Skin of body (tissue), 2 donors: Measurements from ENCODE around the gene NECAB3. TPM values are rescaled to one million over a fixed set of nuclear protein-coding genes. Genes with fewer than 3 reads are reported as not detected.

Source experiments
- DNase-seq: peaks from one replicate; lab custom pipeline; 2025; lab: John Stamatoyannopoulos, UW
- total RNA-seq: library from RNA; depleted of rRNA; stranded (reverse); fragments of >200 nt; gene quantifications from one replicate; pipeline ENCODE4 v1.2.3, GENCODE V29; 2014

The NECAB3 gene
- total RNA-seq, 1 donor from 2014 or later: 20.5 TPM

DNA sequence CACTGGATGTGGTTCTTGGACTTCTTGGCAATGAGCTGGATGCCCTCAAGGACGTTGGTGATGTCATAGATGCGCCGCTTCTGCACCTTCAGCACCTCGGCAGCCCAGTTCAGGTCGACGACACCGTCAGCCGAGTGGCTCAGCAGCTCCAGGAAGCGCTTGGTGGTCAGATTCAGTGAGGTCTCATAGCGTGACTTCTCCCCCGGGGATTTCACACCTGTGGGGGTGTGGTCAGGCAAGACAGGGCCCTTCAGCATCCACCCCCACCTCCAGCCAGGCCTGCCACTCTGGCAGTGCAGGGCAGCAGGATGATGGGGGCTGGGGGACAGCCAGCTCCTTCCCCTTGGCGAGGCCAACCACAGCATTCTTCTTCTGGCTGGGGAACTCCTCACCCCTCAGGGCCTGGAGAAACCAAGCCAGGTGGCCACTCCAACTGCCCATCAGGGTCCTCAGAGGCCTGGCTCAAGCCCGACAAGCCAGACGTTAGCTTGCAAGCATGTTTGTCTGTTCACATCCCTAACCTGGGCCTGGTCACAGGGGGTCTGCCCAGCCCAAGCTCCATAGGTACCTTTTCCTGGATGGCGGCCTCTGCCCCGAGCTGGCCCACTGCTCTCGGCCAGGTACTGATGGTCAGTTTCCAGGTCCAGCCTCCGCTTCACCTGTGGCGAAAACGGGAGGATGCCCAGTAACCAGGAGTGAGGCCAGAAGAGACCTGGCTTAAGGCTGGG lies 5.7 kb upstream of the NECAB3 start:
- DNase-seq: no peak

DNA sequence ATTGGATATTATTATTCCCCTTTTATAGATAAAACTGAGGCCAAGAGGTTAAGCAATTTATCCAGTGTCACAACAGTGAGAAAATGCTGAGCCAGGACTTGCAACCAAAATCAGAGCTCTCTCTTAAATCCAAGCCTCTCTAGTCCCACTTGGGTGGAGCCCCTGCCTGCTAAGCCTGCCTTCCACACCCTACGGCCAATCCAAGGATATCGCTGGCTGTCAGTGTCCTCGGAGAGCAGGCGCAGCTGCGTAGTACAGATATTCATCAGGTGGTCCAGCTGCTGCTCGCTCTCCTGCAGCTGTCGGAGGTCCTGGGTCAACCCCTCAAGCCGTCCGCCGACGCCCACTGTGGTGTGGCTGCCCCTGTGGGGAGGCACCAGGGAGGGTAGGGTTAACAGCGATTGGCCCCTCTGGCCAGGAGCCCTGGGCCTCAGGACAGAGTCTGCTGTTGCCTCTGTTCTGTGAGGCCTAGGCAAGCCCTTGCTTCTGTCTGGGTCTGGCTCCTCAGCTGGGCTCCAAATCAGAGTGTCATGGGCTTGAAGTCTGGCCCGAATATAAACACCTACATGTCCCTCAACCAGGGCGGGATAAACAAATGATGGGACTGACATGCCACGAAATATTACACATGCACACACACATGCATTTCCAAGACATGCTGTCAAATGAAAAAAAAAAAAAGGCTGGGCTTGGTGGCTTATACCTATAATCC lies 3.9 kb upstream of the NECAB3 start:
- DNase-seq: peak; percentile 19

DNA sequence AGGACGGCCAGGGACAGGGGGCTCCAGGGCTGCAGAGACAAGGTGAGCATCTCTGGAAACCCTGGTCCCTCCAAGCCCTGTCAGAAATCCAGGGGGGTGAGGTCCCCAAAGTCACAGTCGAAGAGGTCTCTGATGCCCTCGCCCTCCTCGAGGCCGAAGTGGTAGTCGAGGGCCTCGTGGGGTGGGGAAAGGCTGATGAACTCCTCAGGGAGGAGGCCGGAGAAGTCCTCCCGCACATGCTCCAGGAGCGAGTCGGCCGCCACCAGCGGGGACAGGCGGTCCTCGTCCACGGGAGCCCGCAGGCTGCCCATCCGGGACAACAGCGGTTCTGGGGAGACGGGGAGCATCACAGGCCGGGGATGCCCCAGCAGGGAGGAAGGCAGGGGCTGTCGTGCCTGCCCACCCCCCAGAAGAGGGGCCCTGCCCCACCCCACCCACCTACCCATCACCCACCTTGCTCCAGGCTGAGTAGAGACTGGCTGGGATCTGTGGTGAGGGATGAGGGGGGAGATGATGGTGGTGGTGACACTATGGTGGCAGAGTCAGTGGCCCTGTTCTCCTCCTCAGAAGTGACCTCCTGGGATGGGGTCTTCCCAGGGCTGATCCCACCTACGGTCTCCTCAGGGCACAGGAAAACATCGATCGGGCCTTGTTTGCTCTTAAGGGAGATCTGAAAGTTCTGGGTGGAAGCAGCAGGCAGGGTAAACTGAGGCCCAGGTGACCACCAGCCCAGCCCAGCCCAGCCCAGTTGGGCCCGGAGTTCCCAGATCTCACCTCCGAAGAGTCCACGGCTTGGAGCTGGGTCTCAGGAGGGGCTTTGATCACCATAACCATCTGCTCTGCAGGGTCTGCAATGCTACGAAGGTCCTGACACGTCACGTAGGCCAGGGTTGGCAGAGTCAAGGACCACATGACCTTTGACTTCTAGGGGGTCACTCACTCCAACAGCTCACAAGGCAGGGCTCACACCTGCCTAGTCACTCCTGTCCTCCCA lies 2.7 kb upstream of the NECAB3 start:
- DNase-seq: no peak

DNA sequence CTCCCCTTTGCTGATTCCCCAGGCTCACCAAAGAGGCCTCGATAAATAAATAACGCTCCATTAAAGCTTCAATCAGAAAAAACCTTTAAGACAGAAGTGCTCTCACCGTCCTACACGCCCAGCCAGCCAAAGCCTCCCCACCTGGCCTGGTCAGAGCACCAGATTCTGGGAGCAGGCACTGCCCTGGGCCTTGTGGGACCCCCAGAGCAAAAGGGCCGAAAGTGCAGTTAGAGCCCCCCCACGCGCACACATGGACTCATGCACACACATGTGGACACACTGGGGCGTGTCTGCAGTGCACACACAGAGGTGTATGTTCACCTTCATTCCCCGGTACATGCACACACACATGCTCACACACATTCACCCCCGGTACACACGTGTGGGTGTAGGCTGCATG lies 1.9 kb upstream of the NECAB3 start:
- no peak for DNase-seq

DNA sequence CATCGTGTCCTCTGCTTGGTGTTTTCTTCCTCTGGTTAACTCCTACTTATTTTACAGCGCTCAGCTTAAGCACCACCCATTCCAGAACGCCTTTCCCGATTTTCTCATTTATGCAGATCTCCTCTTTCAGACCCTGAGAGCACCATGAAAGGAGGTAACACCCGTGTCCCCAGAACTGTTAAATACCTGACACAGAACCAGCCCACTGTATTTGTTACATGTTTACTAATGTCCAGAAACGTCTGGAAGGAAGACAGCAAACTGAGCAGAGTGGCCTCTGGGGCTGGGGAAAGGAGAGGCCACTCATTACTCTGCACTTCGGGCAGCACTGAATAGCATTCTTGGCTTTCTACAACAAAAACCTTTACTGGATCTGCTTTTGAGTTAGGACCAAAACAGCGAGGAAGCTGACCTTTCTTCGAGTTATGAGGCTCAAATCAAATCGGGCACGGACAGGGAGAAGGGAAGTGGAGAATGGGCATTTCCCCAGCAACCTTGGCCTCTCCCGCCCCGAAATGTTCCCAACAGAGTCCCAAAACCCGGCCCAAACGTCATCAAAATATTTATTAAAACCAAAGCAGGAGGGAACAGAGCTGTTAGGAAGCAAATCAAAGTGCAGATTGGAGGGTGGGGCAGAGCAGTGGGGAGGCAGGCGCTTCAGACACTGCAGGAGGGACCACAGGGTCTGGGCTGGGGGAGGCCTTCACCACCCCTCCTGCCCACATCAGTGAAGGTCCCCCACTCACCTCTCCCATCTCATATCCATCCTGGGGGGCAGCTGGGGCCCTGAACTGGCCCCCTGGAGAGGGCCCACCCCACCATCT lies 1.1 kb upstream of the NECAB3 start:
- peak; percentile 46 for DNase-seq

DNA sequence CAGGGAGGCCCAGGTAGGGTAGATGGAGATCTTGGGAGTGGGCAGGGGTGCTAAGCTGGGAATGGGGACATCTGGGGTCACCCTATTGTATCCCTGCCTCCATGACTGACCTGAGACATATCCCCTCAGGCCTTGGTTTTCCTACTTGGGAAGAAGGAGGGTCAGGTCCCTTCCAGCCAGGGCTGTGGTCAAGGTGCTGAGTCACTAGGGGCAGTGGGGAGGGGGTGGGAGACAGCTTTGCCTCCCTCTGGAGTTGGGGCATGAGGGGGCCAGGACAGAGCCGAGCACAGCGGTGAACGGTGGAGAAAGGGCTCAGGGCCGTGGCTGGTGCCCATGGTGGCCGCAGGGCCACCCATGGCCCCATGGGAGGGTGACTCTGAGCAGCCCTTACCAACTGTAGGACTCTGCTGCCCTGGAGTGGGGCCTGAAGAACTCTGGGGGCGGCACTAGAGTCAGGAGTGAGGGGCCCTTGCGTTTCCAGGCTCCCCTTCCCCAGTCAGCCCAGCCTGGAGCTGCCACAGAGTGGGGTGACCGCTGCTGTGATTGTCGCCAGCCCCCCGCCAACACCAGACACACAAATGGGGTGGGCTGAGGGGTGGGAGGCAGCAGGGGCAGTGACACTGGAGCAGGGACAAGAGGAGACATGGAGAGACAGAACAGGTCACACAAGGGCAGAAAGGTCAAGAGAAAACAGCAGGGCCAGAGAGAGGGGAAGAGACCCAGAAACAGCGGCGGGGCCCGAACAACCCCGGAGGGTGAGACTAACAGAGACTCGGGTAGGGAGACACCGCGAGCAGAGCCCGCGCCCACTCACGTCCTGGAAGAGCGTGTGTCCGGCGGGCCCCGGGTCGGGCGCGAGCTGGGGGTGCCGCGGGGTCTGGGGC lies 576 bp downstream of the NECAB3 start:
- DNase-seq: no peak

DNA sequence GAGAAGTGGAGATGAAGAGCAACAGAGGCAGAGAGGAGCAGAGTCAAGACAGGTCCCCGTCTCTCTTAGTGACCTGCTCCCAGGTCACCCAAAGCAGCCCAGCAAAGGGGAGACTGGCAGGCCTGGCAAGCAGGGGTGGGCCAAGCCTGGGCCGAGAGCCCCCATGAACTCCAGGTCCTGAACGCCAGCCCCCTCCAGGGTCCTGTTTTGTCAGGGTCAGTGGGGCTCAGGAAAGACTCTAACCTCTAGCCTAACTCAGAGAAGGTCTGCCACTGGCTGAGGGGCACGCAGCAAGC lies 1.2 kb downstream of the NECAB3 start:
- no peak for DNase-seq

DNA sequence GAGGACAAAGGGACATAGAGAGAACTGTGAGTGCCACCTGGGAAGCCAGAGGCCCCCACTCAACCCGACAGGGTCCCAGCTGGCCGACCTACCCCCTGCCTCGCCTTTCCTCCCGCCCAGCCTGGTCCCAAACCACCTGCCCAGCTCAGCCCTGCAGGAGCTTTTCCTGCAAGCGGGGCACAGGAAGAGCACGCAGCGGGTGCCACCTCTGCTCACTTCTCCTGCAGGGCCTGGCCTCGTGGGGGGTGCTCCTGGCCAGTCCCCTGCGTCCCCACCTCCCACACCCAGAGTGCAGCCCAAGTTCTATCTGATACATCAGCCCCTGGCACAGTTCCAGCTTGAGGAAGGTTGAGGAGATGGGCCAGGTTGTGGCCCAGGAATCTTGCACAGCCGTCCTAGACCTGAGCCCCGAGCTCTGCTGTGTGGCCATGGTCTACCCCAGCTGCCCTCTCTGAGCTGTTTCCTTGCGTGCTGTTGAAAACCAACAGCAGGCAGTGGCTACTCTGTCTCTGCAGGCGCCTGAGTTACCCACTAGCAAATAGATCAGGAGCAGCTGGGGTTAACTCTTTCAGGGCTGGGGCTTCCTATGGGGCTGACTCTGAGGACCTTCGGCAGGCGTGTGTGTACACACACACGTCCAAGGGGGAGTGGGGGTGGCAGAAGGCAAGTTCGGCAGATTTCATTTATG lies 1.7 kb downstream of the NECAB3 start:
- DNase-seq: no peak

DNA sequence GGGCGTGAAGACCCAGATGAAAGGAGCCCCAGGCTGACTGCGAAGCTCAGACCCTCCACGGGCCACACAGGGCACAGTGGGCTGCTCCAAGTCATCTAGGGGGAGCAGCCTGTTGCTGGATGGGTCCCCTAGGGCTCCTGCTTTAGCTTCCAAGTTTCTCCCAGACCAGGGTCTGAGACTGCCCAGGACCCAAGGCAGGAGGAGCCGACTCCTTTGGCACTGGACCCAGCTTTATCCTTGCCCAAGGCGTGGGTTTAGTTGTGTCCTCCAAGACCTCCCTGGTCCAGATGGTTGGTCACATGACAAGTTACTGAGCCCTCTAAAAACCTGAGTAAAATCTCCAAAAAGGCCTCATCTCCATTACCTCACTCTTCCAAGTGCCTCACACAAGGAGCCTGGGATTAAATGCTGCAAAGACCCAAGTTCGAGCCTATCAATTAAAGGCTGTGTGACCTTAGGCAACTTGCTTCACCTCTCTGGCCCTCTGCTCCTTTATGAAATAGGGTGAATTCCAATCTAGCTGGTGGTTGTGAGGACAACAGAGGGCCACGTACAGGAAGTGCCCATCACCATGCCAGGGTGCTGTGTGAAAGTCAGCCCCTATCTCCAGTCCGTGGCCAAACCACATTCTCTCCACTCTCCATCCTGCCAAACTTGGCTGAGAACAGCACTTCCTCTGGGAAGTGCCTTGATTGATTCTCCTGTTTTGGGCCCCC lies 2.5 kb downstream of the NECAB3 start:
- DNase-seq: no peak

DNA sequence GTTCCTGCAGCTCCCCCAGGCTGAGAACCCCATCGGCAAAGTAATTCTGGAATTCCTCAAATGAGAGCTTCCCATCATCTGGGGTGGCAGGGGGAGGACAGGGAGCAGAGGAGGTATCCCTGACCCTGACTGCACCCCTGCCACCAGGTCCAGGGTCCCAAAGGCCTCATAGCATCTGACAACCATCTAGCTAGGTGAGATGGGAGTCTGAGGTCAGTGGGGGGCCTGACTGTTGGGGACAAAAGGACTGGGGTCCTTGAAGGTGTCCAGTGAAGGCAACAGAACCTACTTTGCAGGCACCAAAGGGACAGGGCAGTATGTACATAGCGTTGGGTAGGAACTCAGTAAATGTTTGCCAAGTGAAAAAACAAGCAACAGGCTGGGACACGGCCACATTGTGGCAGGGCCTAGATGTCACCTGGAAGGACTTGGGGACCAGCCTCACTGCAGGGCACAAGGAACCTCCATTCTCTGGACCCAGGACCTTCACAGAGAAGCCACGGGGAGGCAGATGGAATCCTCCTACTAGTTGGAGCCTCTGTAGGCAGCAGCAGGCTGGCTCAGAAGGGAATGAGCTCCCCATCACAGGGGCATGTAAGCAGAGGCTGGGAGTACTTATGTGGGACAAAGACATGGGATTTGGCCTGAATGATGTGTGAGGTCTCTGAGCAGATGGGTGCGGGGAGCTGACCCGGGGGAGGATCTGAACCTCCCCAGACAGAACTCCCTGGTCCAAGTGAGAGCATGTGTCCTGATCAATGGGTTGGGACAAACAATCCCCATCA lies 3.3 kb downstream of the NECAB3 start:
- no peak for DNase-seq

DNA sequence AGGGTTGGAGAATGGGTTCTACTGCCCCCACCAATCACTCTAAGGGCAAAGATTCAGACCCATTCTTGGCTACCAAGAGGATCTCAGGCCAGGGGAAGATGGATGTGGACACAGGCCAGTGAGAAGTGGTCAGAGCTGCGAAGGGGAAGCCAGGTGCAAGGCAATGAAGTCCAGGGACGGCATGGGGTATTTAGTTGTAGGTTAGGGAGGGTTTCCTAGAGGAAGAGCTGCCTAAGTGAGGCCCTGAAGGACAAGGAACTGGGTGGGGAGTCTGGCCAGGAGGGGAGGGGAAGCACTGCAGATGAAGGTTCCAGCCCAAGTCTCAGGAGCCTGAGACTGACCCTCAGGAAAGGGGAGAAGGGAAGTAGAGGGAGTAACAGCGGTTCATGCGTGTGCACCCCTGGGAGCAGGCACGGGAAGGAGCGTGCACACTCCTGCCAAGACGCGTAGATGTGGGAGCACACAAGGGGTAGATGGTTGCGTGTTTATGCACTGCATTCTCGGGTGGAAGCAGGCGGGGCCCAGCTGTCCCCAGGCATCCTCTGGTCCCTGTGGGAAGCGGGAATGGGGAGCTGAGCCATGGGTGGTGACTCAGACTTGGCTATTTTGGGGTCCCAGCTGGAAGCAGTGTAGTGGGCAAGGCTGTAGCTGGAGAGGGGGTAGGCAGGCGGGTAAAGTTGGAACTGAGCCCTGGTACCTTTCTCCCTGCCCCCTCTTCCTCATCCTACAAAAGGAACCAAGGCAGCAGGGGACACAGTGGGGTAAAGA lies 4.2 kb downstream of the NECAB3 start:
- no peak for DNase-seq

DNA sequence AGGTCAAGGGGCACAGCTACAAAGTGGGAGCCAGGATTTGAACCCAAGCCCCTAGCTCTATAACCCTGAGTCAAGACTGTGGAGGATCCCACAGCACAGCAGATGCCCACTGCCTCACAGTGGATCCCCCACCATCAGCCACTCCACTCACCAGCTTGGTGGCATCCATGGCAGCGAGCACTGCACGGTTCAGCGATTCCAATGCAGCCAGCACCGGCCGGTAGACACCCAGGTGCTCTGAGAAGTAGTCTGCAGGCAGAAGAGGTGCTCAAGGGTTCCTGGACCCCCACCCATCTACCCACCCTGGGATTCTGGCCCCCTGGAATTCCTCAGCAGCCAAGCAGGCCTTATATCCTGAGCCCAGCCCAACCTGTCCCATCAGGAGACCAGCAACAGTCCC lies 5.0 kb downstream of the NECAB3 start:
- DNase-seq: no peak

DNA sequence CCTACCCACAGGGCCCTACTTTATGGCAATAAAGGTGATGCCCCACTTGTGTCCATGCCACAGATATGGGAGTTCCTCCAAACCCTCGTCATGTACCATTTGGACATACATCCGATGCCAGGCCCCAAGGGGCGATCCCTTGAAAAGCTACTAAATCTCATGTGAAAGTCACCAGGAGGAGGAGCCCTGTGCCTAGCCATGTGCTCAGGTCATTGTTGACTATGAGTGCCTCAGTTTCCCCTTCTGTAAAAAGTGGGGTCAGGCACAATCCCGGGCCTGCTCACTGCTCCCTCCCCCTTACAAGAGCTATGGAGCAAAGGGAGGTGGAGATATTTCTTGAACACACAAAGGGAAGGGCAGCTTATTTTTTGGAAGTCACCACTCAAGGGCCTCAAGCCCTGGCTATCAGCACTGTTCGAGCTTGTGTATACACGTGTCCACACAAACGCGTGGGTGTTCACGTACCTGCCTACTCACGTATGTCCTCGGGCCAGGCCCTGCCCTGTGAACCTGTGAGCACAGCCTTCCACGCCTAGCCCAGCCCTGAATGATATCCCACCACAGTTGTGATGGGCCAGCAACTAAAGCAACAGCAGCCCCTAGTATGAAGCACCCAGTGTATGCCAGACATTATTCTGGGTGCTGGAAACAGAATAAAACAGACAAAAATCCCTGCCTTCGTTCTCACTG lies 5.6 kb downstream of the NECAB3 start:
- DNase-seq: no peak

DNA sequence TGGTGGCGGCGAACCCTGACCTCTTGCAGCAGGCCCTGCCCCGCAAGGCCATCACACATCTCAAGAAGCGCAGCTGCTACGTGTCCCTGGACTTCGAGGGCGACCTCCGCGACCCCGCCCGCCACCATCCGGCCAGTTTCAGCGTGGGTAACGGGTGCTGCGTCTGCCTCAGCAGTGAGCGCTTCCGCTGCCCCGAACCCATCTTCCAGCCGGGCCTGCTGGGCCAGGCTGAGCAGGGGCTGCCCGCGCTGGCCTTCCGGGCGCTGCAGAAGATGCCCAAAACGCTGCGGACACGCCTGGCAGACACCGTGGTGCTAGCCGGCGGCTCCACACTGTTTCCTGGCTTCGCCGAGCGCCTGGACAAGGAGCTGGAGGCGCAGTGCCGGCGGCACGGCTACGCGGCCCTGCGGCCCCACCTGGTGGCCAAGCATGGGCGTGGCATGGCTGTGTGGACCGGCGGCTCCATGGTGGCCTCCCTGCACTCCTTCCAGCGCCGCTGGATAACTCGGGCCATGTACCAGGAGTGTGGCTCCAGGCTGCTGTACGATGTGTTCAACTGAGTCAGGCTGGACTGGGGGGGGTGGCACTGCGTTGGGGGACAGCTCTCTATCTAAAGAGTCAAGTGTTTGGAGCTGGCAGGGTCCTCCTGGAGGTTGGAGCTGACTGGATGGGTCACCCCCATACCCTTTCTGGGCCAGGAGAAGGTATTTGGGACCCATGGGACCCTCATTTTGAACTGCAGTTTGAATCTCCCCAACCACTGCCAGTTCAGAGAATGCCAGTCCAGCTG lies 6.4 kb downstream of the NECAB3 start:
- DNase-seq: peak; percentile 35

DNA sequence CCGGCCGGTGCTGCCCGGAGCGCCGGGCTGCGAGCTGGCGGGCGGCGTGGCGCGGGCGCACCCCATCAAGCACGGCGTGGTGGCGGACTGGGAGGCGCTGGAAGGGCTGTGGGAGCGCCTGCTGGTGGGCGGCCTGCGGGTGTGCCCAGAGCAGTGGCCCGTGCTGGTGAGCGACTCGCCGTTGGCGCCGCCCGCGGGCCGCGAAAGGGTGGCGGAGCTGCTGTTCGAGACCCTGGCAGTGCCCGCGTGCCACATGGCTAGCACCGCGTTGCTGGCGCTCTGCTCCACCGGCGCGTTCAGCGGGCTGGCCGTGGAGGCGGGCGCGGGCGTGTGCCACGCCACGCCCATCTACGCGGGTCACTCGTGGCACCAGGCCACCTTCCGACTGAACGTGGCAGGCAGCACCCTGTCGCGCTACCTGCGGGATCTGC lies 7.0 kb downstream of the NECAB3 start:
- no peak for DNase-seq
